SJCRH30 (cell line): ENCODE results near the gene CHST12. TPM values are rescaled to one million over a fixed set of nuclear protein-coding genes. Genes with fewer than 3 reads are reported as not detected.

ENCODE experiments used
- DNase-seq, 2 experiments: peaks; one replicate each; pipeline ENCODE4 v3.0.0-alpha.2; 2015 to 2020
- H3K27ac ChIP-seq: fragments of 250-450 bp; sonication (Bioruptor Pico); 2 replicates; pipeline ENCODE4 v1.5.1; 2020; ENCODE audit warnings: mild to moderate bottlenecking, moderate library complexity
- H3K27me3 ChIP-seq: fragments of 250-450 bp; sonication (Bioruptor Pico); 2 replicates; pipeline ENCODE4 v1.5.1; 2020; ENCODE audit warnings: mild to moderate bottlenecking, moderate library complexity
- H3K36me3 ChIP-seq: fragments of 250-450 bp; sonication (Bioruptor Pico); 2 replicates; pipeline ENCODE4 v1.5.1; 2020; ENCODE audit warnings: mild to moderate bottlenecking, moderate library complexity
- H3K4me1 ChIP-seq: fragments of 250-450 bp; sonication (Bioruptor Pico); 2 replicates; pipeline ENCODE4 v1.5.1; 2020; ENCODE audit warnings: mild to moderate bottlenecking, moderate library complexity
- H3K4me3 ChIP-seq: fragments of 250-450 bp; sonication (Bioruptor Pico); 2 replicates; pipeline ENCODE4 v1.5.1; 2020; ENCODE audit warnings: mild to moderate bottlenecking, moderate library complexity
- H3K9me3 ChIP-seq: fragments of 250-450 bp; sonication (Bioruptor Pico); replicated peaks from 2 replicates; pipeline ENCODE4 v1.5.1; 2020; ENCODE audit warnings: mild to moderate bottlenecking, moderate library complexity
- total RNA-seq: library from RNA; depleted of rRNA; stranded (reverse); fragments of >200 nt; shearing (Covaris generic); gene quantifications from 2 replicates; pipeline ENCODE4 v1.2.3, GENCODE V29; 2014; rRNA removed

CHST12 gene
- 7.4 and 7.8 TPM in 2 replicates for total RNA-seq

DNA sequence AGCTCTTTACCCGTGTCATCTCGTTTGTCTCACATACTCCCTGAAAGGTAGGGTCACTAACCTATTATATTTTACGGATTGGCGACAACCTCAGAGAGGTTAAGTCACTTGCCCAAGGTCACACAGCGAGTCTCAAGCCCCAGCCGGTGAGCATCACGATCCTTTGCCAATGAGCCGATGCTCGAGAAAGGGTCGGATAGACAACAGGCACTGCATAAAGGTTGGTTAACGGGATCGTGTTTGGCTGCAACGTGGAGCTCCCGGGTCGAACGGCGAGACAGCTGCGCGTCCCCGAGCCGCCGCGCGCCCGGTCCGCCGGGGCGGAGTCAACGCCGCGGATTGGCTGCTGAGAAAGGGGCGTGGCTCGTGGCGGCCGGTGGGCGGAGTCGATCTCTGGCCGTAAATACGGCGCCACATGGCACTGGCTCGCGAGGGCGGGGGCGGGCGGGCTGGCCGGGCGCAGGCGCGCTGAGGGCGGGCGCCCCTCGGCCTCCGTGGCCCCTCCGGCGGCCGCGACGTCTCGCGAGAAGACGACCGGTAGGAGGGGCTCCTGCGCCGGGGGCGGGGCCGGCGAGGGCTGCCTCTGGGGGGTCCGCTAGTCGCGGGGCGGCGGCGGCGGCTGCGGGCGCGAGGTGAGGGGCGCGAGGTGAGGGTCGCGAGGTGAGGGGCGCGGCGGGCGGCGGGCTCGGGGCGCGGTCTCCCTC lies at the start of gene CHST12:
TSS of gene CHST12 (plus strand) at position 598 of the 704 bp plus-strand sequence. CDS start 29,029 bp downstream, outside the sequence.
- Histone ChIP-seq H3K27me3 (no peaks in the 10 kb centered on the region), H3K27ac (no peak within 1 kb of the TSS), H3K4me1 (peaks cover 35% of the 10 kb centered on the region), H3K9me3 (no peaks in the 10 kb centered on the region), H3K4me3 (peak within 1 kb of the TSS; percentile 80), H3K36me3 (no peaks in the 10 kb centered on the region)
- DNase-seq: peak; percentile 96 to 97

DNA sequence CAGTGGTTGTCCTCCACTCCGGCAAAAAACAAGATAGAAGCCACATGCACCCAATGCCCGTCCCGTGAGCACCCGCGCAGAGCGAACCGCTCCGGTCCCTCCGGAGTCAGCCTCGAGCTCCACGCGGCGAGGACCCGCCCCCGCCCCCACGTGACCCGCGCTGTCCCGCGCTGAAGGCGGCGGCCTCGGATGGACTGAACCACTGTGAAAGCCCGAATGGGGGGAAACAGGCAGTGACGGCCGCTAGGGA lies 49.5 kb upstream of the CHST12 start:
- peak; percentile 91 to 94 for DNase-seq
- Histone ChIP-seq H3K9me3 (no peaks in the 10 kb centered on the region), H3K27me3 (no peaks in the 10 kb centered on the region), H3K27ac (peak overlapping the region; percentile 100), H3K36me3 (peaks cover 24% of the 10 kb centered on the region; the same call in 1 of the 2 replicates), H3K4me3 (peak overlapping the region; percentile 71), H3K4me1 (0 out of 2 replicates have a peak, but pooled peaks cover 3% of the 10 kb centered on the region)

DNA sequence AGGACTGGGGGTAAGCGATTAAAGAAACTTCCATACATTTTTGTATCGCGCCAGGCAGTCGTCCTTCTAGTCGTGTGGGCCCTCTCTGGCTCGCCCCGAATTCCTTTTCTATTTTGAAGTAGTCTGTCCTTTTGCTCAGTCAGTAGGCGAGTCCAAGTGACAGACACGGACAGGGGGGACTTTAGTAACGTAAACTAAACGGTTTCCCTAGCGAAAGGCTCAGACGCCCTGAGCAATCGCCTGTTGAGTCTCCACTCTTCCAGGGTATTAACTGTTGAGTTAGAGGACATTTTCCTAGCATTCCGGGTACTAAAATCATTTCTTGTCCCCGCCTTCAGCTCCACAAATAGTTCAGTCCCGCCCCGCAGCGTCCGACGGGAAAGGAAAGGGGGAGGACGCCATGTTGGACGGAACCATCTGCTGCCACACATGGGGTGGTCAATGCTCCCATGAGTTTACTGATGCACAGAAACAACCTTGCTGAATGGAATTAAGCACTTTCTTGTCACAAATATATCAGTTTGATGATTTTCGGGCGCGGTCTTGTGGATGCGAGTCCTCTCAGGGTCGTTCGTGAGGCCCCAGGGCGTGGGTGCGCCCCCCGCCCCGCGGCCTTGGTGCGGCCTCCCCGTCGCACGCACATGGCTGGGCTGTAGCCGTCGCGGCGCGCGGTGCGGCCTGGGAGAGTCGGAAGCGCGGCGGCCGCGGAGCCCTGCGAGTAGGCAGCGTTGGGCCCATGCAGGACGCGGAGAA lies 49.0 kb upstream of the CHST12 start, which contains the start of gene EIF3B:
TSS of gene EIF3B (plus strand) at position 642 of the 753 bp plus-strand sequence. CDS start at position 737, 95 bp downstream.
- Histone ChIP-seq H3K9me3 (no peaks in the 10 kb centered on the region), H3K27ac (peak within 1 kb of the TSS; percentile 100), H3K27me3 (no peaks in the 10 kb centered on the region), H3K4me3 (peak within 1 kb of the TSS; percentile 71), H3K4me1 (0 out of 2 replicates have a peak, but pooled peaks cover 3% of the 10 kb centered on the region), H3K36me3 (peaks cover 28% of the 10 kb centered on the region; the same call in 1 of the 2 replicates)
- peak; percentile 94 to 97 for DNase-seq

- Histone ChIP-seq H3K9me3 (no peaks in the 10 kb centered on the region), H3K27me3 (no peaks in the 10 kb centered on the region), H3K27ac (peak overlapping the region; percentile 100), H3K36me3 (peaks cover 35% of the 10 kb centered on the region), H3K4me3 (peak overlapping the region; percentile 71), H3K4me1 (0 out of 2 replicates have a peak, but pooled peaks cover 3% of the 10 kb centered on the region)
- peak; percentile 20 to 32 for DNase-seq
These were observed 48.3 kb upstream of the CHST12 start for GRCh38 chr7:2354939-2355704.

GRCh38 chr7:2355705-2356008 lies 47.8 kb upstream of the CHST12 start:
- peak overlapping the region; percentile 51; the same call in 1 of the 2 replicates for H3K27ac ChIP-seq
- peaks cover 40% of the 10 kb centered on the region for H3K36me3 ChIP-seq
- no peaks in the 10 kb centered on the region for H3K9me3 ChIP-seq
- H3K4me1 ChIP-seq: 0 out of 2 replicates have a peak, but pooled peaks cover 3% of the 10 kb centered on the region
- H3K27me3 ChIP-seq: no peaks in the 10 kb centered on the region
- peak in 1 of 2 experiments; percentile 28 for DNase-seq
- H3K4me3 ChIP-seq: peak overlapping the region; percentile 71

GRCh38 chr7:2357165-2357564 lies 46.2 kb upstream of the CHST12 start:
- H3K27ac ChIP-seq: no peak overlapping the region
- H3K9me3 ChIP-seq: no peaks in the 10 kb centered on the region
- DNase-seq: no peak
- H3K4me3 ChIP-seq: no peak overlapping the region
- 0 out of 2 replicates have a peak, but pooled peaks cover 3% of the 10 kb centered on the region for H3K4me1 ChIP-seq
- H3K27me3 ChIP-seq: no peaks in the 10 kb centered on the region
- H3K36me3 ChIP-seq: peaks cover 55% of the 10 kb centered on the region

- DNase-seq: no peak
- Histone ChIP-seq H3K27ac (no peak overlapping the region), H3K27me3 (no peaks in the 10 kb centered on the region), H3K4me1 (0 out of 2 replicates have a peak, but pooled peaks cover 3% of the 10 kb centered on the region), H3K9me3 (no peaks in the 10 kb centered on the region), H3K4me3 (no peak overlapping the region), H3K36me3 (peaks cover 60% of the 10 kb centered on the region)
These were observed 45.8 kb upstream of the CHST12 start for GRCh38 chr7:2357571-2357970.

DNA sequence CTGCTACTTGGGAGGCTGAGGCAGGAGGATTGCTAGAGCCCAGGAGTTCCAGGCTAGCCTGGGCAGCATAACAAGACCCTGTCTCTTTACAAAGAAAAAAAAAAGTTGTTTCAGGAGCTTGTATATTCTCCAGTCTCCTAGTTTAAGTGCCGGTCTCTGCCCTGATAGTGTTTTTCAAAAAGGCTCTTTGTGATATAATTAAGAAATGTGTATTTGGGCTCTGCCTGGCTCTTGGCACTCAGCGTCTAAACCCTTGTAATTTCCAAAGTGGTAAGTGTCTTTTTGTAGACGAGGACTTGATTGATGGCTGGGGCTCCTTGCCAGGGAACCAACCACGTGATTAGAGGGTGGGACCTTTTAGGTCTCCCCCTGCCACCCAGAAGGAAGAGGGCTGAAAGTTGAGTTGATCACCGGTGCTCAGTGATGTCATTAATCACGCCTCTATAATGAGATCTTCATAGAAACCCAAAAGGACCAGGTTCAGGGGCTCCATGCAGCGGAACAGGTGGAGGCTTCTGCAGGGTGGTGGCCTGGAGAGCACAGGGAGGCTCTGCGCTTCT lies 44.4 kb upstream of the CHST12 start:
- no peaks in the 10 kb centered on the region for H3K9me3 ChIP-seq
- 0 out of 2 replicates have a peak, but pooled peaks cover 3% of the 10 kb centered on the region for H3K4me1 ChIP-seq
- no peak overlapping the region for H3K4me3 ChIP-seq
- DNase-seq: no peak
- no peak overlapping the region for H3K27ac ChIP-seq
- H3K36me3 ChIP-seq: peaks cover 74% of the 10 kb centered on the region
- no peaks in the 10 kb centered on the region for H3K27me3 ChIP-seq

DNA sequence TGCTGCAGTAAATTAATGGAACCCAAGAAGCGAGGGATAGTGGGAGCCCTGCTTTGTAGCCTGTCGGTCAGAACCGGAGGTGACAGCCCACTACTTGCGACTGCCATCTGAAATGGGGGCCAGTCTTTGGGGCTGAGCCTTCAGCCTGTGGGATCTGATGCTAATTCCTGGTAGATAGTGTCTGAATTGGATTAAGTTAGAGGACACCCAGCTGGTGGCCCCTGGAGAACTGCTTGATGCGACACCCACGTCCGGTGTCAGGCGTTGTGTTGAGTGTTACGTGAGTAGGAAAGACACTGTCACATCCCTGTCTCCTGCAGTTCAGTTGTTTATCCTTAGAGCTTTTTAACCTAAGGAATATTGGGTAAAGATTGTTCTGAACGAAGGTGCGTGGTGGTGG lies 43.8 kb upstream of the CHST12 start:
- Histone ChIP-seq H3K36me3 (peaks cover 79% of the 10 kb centered on the region), H3K9me3 (no peaks in the 10 kb centered on the region), H3K4me3 (no peak overlapping the region), H3K27me3 (no peaks in the 10 kb centered on the region), H3K27ac (no peak overlapping the region), H3K4me1 (0 out of 2 replicates have a peak, but pooled peaks cover 3% of the 10 kb centered on the region)
- no peak for DNase-seq

DNA sequence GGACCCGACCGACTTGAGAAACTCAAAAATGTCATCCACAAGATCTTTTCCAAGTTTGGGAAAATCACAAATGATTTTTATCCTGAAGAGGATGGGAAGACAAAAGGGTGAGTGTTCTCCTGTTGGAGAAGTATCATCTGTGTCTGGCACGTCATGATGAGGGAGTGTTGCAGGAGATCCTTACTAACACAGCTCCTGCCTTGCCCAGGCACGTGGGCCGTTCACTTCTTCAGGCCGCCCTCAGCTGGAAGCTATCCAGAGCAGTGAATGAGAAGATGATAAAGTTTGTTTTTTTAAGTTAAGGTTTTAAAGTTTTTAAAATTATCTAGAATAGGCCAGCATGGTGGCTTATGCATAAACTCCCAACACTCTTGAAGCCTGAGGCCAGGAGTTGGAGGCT lies 42.6 kb upstream of the CHST12 start:
- no peak for DNase-seq
- peaks cover 88% of the 10 kb centered on the region for H3K36me3 ChIP-seq
- no peak overlapping the region for H3K4me3 ChIP-seq

GRCh38 chr7:2362385-2363088 lies 40.9 kb upstream of the CHST12 start:
- H3K36me3 ChIP-seq: peaks cover 93% of the 10 kb centered on the region
- no peak overlapping the region for H3K4me3 ChIP-seq
- no peak for DNase-seq
- no peak overlapping the region for H3K27ac ChIP-seq
- no peaks in the 10 kb centered on the region for H3K4me1 ChIP-seq
- no peaks in the 10 kb centered on the region for H3K27me3 ChIP-seq
- H3K9me3 ChIP-seq: no peaks in the 10 kb centered on the region

More for the DNA sequence above, 42.6 kb upstream of the CHST12 start:
- H3K27ac ChIP-seq: no peak overlapping the region
- H3K9me3 ChIP-seq: no peaks in the 10 kb centered on the region
- no peaks in the 10 kb centered on the region for H3K27me3 ChIP-seq
- H3K4me1 ChIP-seq: 0 out of 2 replicates have a peak, but pooled peaks cover 3% of the 10 kb centered on the region

- Histone ChIP-seq H3K4me1 (no peaks in the 10 kb centered on the region), H3K36me3 (peaks cover 93% of the 10 kb centered on the region), H3K27me3 (no peaks in the 10 kb centered on the region), H3K9me3 (no peaks in the 10 kb centered on the region), H3K27ac (no peak overlapping the region), H3K4me3 (no peak overlapping the region)
- no peak for DNase-seq
These were observed 34.3 kb upstream of the CHST12 start for GRCh38 chr7:2369139-2369538.

DNA sequence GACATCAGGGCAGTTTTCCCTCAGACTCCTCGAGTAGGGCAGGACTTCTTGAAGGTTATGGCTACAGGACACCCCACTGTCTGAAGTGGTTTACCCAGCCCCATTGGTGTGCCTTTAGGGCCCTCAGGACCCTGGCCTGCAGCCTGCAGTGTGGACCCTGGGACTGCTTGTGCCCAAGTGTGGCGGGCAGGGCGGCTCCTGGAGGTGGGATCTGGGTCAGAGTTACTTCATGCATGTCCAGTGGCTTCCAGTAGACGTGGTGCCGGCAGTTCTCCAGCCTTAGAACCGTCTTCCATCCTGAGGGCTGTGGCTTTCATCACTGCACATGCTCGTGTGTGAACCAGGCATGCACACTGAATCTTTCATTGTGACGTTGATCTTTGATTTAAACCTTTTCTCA lies 32.1 kb upstream of the CHST12 start:
- DNase-seq: no peak
- Histone ChIP-seq H3K36me3 (peaks cover 95% of the 10 kb centered on the region), H3K4me3 (no peak overlapping the region), H3K27me3 (no peaks in the 10 kb centered on the region), H3K27ac (no peak overlapping the region), H3K4me1 (no peaks in the 10 kb centered on the region), H3K9me3 (no peaks in the 10 kb centered on the region)

- H3K27me3 ChIP-seq: no peaks in the 10 kb centered on the region
- H3K9me3 ChIP-seq: no peaks in the 10 kb centered on the region
- peaks cover 94% of the 10 kb centered on the region for H3K36me3 ChIP-seq
- no peak for DNase-seq
- no peaks in the 10 kb centered on the region for H3K4me1 ChIP-seq
- H3K4me3 ChIP-seq: no peak overlapping the region
- no peak overlapping the region for H3K27ac ChIP-seq
These were observed 30.7 kb upstream of the CHST12 start for GRCh38 chr7:2372724-2373123.
